Measurements from ENCODE around the gene SMS.

DNA sequence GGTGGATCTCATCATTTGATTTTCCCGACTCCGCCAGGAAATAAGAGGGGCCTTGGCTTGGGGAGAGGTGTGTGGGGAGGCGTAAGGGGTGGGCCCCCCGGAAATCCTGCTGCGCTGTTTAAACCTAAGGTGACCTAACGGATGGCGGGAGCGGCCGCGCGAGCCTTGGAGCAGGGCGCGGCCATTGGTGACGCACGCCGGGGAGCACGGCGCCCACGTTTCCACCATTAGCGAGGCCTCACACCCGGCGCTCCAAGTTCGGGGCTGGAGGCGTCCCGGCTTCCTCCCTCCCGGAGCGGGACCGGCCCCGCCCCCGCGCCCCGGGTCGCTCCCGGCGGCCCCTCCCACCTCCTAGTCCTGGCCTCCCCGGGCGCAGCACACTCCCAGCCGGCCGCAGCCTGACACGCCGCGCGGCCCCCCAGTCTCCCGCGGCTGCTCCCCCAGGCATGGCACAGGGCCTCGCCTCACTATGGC, at the start of gene SMS:
- no peak for TF ChIP-seq CTCF (IDR thresholded peaks at IDR 0.05)
- TF ChIP-seq ZFX (IDR thresholded peaks at IDR 0.05; ENCODE audit: borderline replicate concordance), result no peak
